Left lobe of liver (tissue), 2 donors: ENCODE data around the gene ATP5MC2. TPM values are rescaled to one million over a fixed set of nuclear protein-coding genes. Genes with fewer than 3 reads are reported as not detected.

Source experiments
- ATAC-seq: fragments of 200-7000 bp; cut with Tn5 transposase; one replicate; pipeline ENCODE4 v1.9.1; 2020; ENCODE audit warnings: mild to moderate bottlenecking, moderate library complexity
- DNase-seq: peaks from one replicate; pipeline ENCODE4 v3.0.0-alpha.2; 2020; ENCODE audit warnings: low spot score
- total RNA-seq: library from RNA; stranded (reverse); gene quantifications from one replicate; pipeline ENCODE4 v1.2.1, GENCODE V29; 2021
- donor health status: DM: no; HTN: no; CAD: no; lungs with moderate emphysema.
- donor health status: DM: no; HTN: yes; CAD: no.

The ATP5MC2 gene
- total RNA-seq, 1 donor from 2014 or later = 118 TPM

GRCh38 chr12:53617700-53618099 lies 58.2 kb downstream of the ATP5MC2 start:
- ATAC-seq = no peak
- DNase-seq = no peak

- DNase-seq = no peak
- no peak for ATAC-seq
Observed at GRCh38 chr12:53616950-53617349, 58.9 kb downstream of the ATP5MC2 start.

Other genes starting within 250 kb of the ATP5MC2 start
- 69.9 TPM for gene PRR13, start 234.3 kb downstream of the ATP5MC2 start, total RNA-seq
- 338 TPM for gene PCBP2, start 224.0 kb downstream of the ATP5MC2 start, total RNA-seq
- 1.4 TPM for gene MAP3K12, start 176.6 kb downstream of the ATP5MC2 start, total RNA-seq
- 22.3 TPM for gene TARBP2, start 174.8 kb downstream of the ATP5MC2 start, total RNA-seq
- gene NPFF, start 168.6 kb downstream of the ATP5MC2 start, total RNA-seq = not detected
- gene ATF7, start 49.7 kb downstream of the ATP5MC2 start, total RNA-seq = 18.1 TPM
- 43.8 TPM for gene CALCOCO1, start 51.4 kb upstream of the ATP5MC2 start, total RNA-seq
- not detected for gene CISTR, start 75.9 kb upstream of the ATP5MC2 start, total RNA-seq